ENCODE measurements around the gene NAPB.

DNA sequence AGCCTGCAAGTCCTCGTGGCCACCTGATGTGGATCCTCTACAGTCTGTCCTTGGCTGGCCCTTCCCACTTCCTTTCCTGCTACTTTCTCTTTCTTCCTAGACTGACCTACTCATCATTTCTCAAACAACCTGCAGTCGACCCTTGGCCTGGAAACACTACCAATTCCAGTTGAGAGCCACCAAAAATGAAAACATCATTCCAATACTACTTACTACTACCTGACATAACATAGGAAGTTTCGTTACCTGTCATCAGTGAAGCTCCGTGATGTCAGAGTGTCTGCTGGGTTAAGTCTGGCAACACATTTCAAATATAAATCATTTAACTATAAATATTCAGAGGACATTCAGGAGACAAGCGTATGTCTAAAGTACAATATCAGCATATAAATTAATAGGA, 45.5 kb downstream of the NAPB start:
- TF ChIP-seq, protein P1, sequence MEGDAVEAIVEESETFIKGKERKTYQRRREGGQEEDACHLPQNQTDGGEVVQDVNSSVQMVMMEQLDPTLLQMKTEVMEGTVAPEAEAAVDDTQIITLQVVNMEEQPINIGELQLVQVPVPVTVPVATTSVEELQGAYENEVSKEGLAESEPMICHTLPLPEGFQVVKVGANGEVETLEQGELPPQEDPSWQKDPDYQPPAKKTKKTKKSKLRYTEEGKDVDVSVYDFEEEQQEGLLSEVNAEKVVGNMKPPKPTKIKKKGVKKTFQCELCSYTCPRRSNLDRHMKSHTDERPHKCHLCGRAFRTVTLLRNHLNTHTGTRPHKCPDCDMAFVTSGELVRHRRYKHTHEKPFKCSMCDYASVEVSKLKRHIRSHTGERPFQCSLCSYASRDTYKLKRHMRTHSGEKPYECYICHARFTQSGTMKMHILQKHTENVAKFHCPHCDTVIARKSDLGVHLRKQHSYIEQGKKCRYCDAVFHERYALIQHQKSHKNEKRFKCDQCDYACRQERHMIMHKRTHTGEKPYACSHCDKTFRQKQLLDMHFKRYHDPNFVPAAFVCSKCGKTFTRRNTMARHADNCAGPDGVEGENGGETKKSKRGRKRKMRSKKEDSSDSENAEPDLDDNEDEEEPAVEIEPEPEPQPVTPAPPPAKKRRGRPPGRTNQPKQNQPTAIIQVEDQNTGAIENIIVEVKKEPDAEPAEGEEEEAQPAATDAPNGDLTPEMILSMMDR (IDR thresholded peaks at IDR 0.05; ENCODE audit: insufficient read depth, low read depth, low read length) = no peak
- no peak for TF ChIP-seq EZH2 (IDR thresholded peaks at IDR 0.05; ENCODE audit: insufficient read depth, low read length)

Data from astrocyte (in vitro differentiated cells and primary cell).